GM18867 (cell line): ENCODE measurements around the gene DPP9.
"Not testable (repeated sequence)": the region's sequence is repeated elsewhere in the genome, so short reads cannot be mapped to it uniquely, and the experiment has no call there.

Source experiments
- ATAC-seq: cut with Tn5 transposase; IDR thresholded peaks from one replicate; pipeline ENCODE4 v1.9.1; 2021; ENCODE audit warnings: mild to moderate bottlenecking, moderate library complexity; ENCODE audit not compliant: unreplicated experiment

Gene DPP9

GRCh38 chr19:4742723-4743646 lies 19.3 kb upstream of the DPP9 start:
- ATAC-seq, result no peak

GRCh38 chr19:4740092-4740491 lies 16.4 kb upstream of the DPP9 start:
- ATAC-seq, result no peak

GRCh38 chr19:4738734-4739133 lies 15.1 kb upstream of the DPP9 start:
- ATAC-seq, result no peak

GRCh38 chr19:4737955-4738600 lies 14.4 kb upstream of the DPP9 start:
- no peak for ATAC-seq

GRCh38 chr19:4733755-4734345 lies 10.2 kb upstream of the DPP9 start:
- ATAC-seq, result no peak

- ATAC-seq, result no peak
These were observed 9.1 kb upstream of the DPP9 start for GRCh38 chr19:4732680-4733114.

- no peak for ATAC-seq
These were observed 7.1 kb upstream of the DPP9 start for GRCh38 chr19:4730740-4731171.

- no peak for ATAC-seq
These were observed 5.2 kb upstream of the DPP9 start for GRCh38 chr19:4728871-4729270.

GRCh38 chr19:4722671-4723594 lies 709 bp downstream of the DPP9 start:
- ATAC-seq, result peak; percentile 4

- no peak for ATAC-seq
These were observed 2.4 kb downstream of the DPP9 start for GRCh38 chr19:4721196-4721595.

- ATAC-seq, result no peak
These were observed 3.5 kb downstream of the DPP9 start for GRCh38 chr19:4720037-4720700.

GRCh38 chr19:4719499-4719866 lies 4.2 kb downstream of the DPP9 start:
- ATAC-seq, result no peak

GRCh38 chr19:4717966-4718701 lies 5.5 kb downstream of the DPP9 start:
- no peak for ATAC-seq

- no peak for ATAC-seq
These were observed 6.3 kb downstream of the DPP9 start for GRCh38 chr19:4717191-4717965.

GRCh38 chr19:4715529-4716221 lies 8.0 kb downstream of the DPP9 start:
- no peak for ATAC-seq

- ATAC-seq, result not testable (repeated sequence)
These were observed 8.5 kb downstream of the DPP9 start for GRCh38 chr19:4715178-4715528.

GRCh38 chr19:4714016-4714415 lies 9.6 kb downstream of the DPP9 start:
- no peak for ATAC-seq

- ATAC-seq, result no peak
These were observed 10.2 kb downstream of the DPP9 start for GRCh38 chr19:4713384-4713951.
